Skeletal muscle satellite cell (primary cell): ENCODE data around the gene CCDC47.
A peak's percentile ranks its signal among the peaks of the same experiment; 100 is the strongest.

Experiments
- H3K27me3 ChIP-seq: 2 replicates; pipeline ENCODE4 v1.7.0; 2013; ENCODE audit warnings: low read length; ENCODE audit not compliant: control insufficient read depth, insufficient read depth
- H3K36me3 ChIP-seq: 2 replicates; pipeline ENCODE4 v1.7.0; 2013; ENCODE audit warnings: mild to moderate bottlenecking, control low read depth, low read length; ENCODE audit not compliant: insufficient read depth
- H3K4me1 ChIP-seq: 2 replicates; pipeline ENCODE4 v1.7.0; 2013; ENCODE audit warnings: low read length; ENCODE audit not compliant: control insufficient read depth, insufficient read depth
- H3K4me2 ChIP-seq: 2 replicates; pipeline ENCODE4 v1.7.0; 2013; ENCODE audit warnings: mild to moderate bottlenecking, low read length
- H3K4me3 ChIP-seq: 2 replicates; pipeline ENCODE4 v1.7.0; 2013; ENCODE audit warnings: low read length
- H3K9ac ChIP-seq: 2 replicates; pipeline ENCODE4 v1.7.0; 2013; ENCODE audit warnings: mild to moderate bottlenecking, low read depth, low read length, moderate library complexity
- H3K9me3 ChIP-seq: replicated peaks from 2 replicates; pipeline ENCODE4 v1.7.0; 2013; ENCODE audit warnings: mild to moderate bottlenecking, control low read depth, low read length

Gene CCDC47

DNA sequence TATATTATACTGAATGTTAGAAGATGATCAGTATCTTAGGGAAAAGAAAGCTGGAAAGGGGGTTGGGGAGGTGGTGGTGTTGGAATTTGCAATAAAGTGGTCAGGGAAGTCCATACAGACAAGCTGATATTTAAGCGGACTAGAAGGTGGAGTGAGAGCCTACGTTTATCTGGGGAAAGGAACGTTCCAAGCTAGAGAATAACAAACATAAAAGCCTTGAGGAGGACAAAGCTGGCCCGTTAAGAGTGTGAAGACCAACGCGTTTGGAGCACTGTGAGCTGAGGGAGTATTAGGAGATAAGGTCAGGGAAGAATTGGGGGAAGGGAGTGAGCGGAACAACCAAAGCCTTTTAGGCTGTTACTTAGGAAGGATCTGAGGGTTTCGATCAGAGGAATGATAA, 2.0 kb upstream of the CCDC47 start:
- peak overlapping the region; percentile 88 for H3K4me3 ChIP-seq
- no peaks in the 10 kb centered on the region for H3K27me3 ChIP-seq
- no peaks in the 10 kb centered on the region for H3K9me3 ChIP-seq
- peak overlapping the region; percentile 92 for H3K9ac ChIP-seq
- peaks cover 18% of the 10 kb centered on the region for H3K4me1 ChIP-seq
- H3K4me2 ChIP-seq = peak overlapping the region; percentile 91
- H3K36me3 ChIP-seq = peaks cover 21% of the 10 kb centered on the region

DNA sequence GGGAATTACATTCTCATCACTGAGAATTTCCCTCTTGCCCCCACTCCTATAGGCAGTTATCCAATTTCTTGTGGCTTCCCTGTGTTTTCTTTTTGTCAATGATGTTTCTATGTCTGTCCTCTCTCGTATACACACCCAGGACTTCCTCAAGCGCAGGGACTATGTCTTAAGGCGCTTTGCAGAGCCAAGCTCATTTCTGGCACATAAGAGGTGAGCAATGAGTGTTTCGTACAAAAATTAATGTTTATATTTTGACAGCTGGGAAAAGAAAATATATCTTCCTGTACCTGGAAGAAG, 1.5 kb upstream of the CCDC47 start:
- Histone ChIP-seq H3K4me1 (peaks cover 15% of the 10 kb centered on the region), H3K9me3 (no peaks in the 10 kb centered on the region), H3K27me3 (no peaks in the 10 kb centered on the region), H3K36me3 (peaks cover 21% of the 10 kb centered on the region), H3K9ac (peak overlapping the region; percentile 92), H3K4me2 (peak overlapping the region; percentile 91), H3K4me3 (peak overlapping the region; percentile 88)

DNA sequence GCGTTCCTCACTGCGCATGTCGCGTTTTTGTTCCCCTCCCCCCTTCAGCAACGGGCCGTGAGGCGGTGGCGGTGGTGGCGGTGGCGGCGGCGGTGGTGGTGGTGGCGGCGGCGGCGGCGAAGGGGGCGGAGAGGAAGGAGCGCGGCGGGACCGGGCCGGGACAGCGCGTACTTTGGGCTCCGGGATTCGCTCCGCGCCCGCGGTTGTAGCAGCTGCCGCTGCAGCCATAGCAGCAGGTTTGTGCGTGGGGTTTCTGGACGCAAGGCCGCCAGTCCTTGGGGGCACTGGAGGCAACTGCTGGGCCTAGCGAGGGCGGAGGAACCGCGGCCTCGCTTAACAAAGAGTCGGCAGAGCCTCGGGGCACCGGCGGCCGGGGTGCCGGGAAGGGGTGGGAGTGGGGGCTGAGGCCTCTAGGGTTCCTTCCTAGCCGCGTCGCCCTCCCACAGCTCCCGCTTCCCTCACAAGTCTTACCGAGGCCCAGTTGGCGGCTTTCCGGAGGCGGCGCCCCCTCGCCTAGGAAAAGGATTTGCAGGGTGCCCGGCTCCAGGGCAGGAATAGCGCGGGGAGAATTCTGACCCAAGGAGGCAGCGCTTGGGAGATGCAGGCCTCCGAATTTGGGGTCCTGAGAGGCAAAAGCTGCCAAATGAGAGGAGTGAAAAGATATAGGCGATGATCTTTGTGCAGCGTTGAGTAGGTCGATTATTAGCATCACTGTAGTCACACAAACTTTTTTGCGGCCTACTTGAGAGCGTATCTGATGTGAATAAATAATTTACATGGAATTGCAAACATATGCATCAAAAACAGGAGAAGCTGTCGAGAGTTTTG, 958 bp upstream of the CCDC47 start, which contains the start of gene DDX42:
TSS of gene DDX42 (plus strand) at position 30 of the 828 bp plus-strand sequence. CDS start 12,880 bp downstream, outside the sequence.
- H3K9ac ChIP-seq = peak within 1 kb of the TSS; percentile 92
- H3K27me3 ChIP-seq = no peaks in the 10 kb centered on the region
- H3K36me3 ChIP-seq = peaks cover 16% of the 10 kb centered on the region
- H3K9me3 ChIP-seq = no peaks in the 10 kb centered on the region
- H3K4me3 ChIP-seq = peak within 1 kb of the TSS; percentile 88
- H3K4me1 ChIP-seq = peaks cover 15% of the 10 kb centered on the region
- H3K4me2 ChIP-seq = peak within 1 kb of the TSS; percentile 99

DNA sequence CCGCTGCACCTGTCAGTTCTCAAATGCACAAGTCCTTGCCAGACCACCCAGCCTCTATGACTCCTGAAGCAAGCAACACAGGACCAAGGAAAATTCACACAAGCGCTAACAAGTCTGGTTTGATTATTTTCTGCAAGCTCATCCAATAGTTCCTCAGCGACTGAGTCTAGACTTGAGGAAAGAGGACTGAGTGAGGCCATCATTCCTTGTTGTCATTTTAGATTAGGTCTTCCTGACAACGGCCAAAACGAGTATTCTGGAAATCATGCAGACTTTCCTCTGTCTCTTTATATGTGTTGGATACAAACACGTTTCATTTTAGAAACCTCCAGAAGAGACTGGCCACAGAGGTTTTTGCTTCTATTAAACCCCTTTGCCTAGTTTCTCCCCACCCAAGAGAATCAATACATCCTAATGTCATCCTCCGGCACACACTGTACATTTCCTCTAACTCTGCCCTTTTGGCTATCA, 561 bp downstream of the CCDC47 start:
- Histone ChIP-seq H3K9ac (peak overlapping the region; percentile 92), H3K4me2 (peak overlapping the region; percentile 99), H3K4me3 (peak overlapping the region; percentile 88), H3K36me3 (peaks cover 4% of the 10 kb centered on the region), H3K27me3 (no peaks in the 10 kb centered on the region), H3K9me3 (no peaks in the 10 kb centered on the region), H3K4me1 (peaks cover 15% of the 10 kb centered on the region)

DNA sequence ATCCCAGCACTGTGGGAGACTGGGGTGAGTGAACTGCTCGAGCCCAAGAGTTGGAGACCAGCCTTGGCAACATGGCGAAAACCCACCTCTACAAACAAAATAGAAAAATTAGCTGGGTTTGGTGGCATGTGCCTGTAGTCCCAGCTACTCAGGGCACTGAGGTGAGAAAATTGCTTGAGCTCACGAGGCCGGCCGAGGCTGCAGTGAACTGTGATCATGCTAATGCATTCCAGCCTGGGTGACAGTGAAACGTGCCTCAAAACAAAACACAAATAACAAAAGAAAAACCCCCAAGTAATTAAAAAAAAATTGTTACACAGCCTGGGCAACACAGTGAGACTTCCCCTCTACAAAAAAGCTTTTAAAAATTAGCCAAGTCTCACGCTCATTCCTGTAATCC, 5.0 kb downstream of the CCDC47 start:
- no peak overlapping the region for H3K9ac ChIP-seq
- H3K9me3 ChIP-seq = no peaks in the 10 kb centered on the region
- H3K4me3 ChIP-seq = no peak overlapping the region
- peaks cover 19% of the 10 kb centered on the region for H3K36me3 ChIP-seq
- no peak overlapping the region for H3K4me2 ChIP-seq
- peaks cover 4% of the 10 kb centered on the region for H3K4me1 ChIP-seq
- H3K27me3 ChIP-seq = no peaks in the 10 kb centered on the region

- Histone ChIP-seq H3K9ac (no peak overlapping the region), H3K4me2 (no peak overlapping the region), H3K4me1 (peaks cover 4% of the 10 kb centered on the region), H3K36me3 (peaks cover 36% of the 10 kb centered on the region), H3K27me3 (no peaks in the 10 kb centered on the region), H3K4me3 (no peak overlapping the region), H3K9me3 (no peaks in the 10 kb centered on the region)
Measured at GRCh38 chr17:63766754-63767153, 6.6 kb downstream of the CCDC47 start.

DNA sequence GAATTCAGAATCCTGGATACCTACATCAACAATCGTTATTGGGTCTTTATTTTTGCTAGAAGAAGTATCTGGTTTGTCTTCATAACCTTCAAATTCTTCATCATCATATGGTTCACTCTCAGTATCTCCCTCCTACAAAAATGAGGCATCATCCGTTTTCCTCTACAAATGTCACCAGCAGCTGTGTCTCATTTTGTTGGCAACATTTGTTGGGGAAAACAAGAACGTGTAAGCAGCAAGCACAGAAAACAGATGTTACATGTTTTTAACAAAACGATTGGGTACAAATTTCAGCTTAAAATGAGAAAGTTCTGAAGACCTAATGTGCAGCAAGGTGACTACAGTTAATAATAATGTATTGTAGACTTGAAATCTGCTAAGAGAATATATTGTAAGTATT, 8.7 kb downstream of the CCDC47 start:
- Histone ChIP-seq H3K27me3 (no peaks in the 10 kb centered on the region), H3K4me1 (no peaks in the 10 kb centered on the region), H3K4me3 (no peak overlapping the region), H3K36me3 (peaks cover 50% of the 10 kb centered on the region), H3K9ac (no peak overlapping the region), H3K4me2 (no peak overlapping the region), H3K9me3 (no peaks in the 10 kb centered on the region)

DNA sequence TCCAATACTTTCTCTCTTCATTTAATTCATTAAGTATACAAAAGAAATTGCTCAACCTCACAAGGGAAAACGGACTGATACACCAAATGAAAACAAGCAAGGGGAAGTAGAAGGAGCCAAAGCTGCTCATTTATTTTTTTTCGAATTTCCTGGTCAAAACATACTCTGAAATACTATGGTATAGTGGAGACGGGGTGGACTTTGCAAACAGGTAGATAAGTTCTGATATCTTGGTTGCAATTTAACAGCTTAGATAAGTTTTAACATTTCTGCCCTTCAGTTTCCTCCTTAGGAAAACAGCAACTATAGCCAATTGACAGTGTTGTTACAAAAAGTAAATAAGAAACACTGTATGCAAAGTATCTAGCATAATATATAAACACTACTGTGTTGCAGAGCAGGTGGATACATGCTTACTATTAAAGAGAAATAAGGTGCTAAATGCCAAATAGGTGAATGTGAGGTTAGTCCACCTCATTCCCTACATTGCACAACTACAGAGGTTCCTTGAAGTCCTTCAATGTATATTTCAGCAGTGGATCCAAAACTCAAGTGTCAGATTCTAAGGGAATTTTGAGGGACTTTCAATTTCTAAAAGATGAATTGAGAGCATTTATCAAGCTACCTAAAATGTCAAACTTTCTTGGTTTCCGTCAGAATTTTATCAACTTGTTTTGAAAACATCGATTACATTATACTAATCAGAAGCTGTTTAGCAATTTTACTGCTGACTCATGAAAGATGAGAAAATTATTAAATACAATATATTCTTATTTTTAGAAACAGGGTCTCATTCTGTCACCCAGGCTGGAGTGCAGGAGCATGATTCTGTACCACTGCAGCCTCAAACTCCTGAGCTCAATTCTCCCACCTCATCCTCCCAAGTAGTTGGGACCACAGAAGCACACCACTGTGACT, 11.0 kb downstream of the CCDC47 start:
- H3K4me1 ChIP-seq = no peaks in the 10 kb centered on the region
- no peak overlapping the region for H3K4me2 ChIP-seq
- H3K27me3 ChIP-seq = no peaks in the 10 kb centered on the region
- no peak overlapping the region for H3K9ac ChIP-seq
- no peak overlapping the region for H3K4me3 ChIP-seq
- H3K36me3 ChIP-seq = peaks cover 61% of the 10 kb centered on the region
- H3K9me3 ChIP-seq = no peaks in the 10 kb centered on the region

- Histone ChIP-seq H3K4me3 (no peak overlapping the region), H3K4me1 (no peaks in the 10 kb centered on the region), H3K36me3 (peaks cover 75% of the 10 kb centered on the region), H3K9me3 (no peaks in the 10 kb centered on the region), H3K27me3 (no peaks in the 10 kb centered on the region), H3K4me2 (no peak overlapping the region), H3K9ac (no peak overlapping the region)
Measured at GRCh38 chr17:63760771-63761539, 12.4 kb downstream of the CCDC47 start.

GRCh38 chr17:63758428-63758827, 15.0 kb downstream of the CCDC47 start:
- Histone ChIP-seq H3K4me1 (no peaks in the 10 kb centered on the region), H3K27me3 (no peaks in the 10 kb centered on the region), H3K4me2 (no peak overlapping the region), H3K9me3 (no peaks in the 10 kb centered on the region), H3K4me3 (no peak overlapping the region), H3K36me3 (peaks cover 76% of the 10 kb centered on the region), H3K9ac (no peak overlapping the region)

DNA sequence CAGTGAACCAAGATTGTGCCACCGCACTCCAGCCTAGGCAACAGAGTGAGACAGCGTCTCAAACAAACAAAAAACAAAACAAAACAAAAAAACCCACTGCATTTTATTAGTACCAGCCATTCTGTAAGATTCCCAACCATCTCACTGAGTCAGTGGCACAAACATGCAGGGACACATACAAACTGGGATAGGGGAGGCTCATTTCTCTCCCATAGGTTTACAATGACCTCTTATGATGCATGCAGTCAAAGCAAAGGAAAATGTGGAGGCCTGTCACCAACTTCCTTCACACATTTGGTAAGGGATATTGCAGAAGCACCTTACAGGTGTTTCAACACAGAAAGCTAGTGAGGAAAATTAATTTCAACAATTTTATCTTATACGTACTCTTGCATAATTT, 19.4 kb downstream of the CCDC47 start:
- Histone ChIP-seq H3K9ac (no peak overlapping the region), H3K27me3 (no peaks in the 10 kb centered on the region), H3K9me3 (no peaks in the 10 kb centered on the region), H3K4me1 (no peaks in the 10 kb centered on the region), H3K4me3 (no peak overlapping the region), H3K36me3 (peaks cover 67% of the 10 kb centered on the region), H3K4me2 (no peak overlapping the region)
